K562 treated with DMSO at 1 percent for 24 hours (cell line): Measurements from ENCODE around the gene ARHGEF40. TPM values are rescaled to one million over a fixed set of nuclear protein-coding genes. Genes with fewer than 3 reads are reported as not detected.

Source experiments
- total RNA-seq: library from RNA; unstranded; fragments of 300-600 nt; gene quantifications from 2 replicates; pipeline ENCODE4 v1.2.3, GENCODE V29; 2022; ENCODE audit warnings: low read depth; ENCODE audit not compliant: insufficient read depth

ARHGEF40 gene
- 8.7 and 10.2 TPM in 2 replicates for total RNA-seq

DNA sequence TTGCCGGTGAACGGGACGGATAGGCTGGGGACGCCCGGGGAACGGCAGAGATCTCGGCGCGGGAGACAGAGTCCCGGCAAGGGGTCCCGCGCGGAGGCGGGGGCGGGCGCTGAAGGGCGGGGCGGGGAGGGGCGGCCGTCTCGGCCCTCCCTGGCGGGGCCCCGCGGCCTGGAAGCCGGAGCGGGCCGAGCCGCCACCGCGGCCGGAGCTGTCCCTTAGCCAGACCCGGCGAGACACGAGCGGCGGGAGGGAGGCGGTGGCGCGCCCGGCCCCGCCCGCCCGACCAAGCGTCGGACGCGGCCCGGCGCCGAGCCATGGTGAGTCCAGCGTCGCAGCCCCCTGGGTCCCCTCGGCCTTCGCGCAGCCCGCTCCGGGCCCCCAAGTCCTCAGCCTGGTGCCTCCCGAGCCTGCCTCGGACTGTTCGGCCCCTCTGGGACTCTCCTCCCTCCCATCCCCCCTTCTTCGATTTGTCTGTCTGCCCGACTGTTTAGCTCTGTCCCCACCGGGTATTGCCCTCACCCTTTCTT lies at the start of gene ARHGEF40:
TSS of gene ARHGEF40 (plus strand) at position 222 of the 527 bp plus-strand sequence. CDS start at position 315, 93 bp downstream.

DNA sequence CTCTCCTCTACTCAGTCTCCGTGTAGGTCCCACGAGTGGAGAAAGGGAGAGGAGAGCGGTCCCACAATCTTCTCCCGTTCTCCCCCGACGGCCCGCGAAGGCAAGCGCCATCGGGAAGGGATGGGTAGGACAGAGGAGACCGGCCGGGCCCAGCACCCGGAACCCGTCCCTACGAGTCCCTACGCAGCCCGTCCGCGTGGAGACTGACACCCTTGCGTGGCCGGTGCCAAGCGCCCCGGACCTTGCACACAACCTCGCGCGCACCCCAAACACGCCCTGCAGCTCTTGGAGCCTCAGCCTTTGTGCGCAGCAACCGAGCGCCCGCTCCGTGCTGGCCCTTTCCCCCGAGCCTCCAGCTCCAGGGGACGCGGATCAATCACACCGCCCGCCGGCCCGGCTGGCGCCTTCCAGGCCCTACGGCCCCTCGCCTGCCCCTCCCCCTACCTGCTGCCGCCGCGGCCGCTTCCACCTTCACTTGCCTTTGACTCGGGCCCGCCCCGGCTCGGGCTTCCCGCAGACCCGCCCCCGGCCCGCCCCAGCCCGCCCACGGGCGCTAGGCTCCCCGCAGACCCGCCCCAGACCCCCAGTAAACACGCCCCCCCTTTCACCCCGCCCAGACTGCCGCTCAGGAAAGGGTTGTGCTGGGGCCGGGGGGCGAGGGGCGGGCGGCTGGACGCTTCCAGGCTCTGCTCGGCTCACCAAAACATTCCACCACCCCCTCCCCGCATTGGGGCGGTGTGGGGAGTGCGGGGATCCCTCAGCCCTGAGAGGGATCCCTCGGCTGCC lies 45.3 kb upstream of the ARHGEF40 start, which contains the start of gene NDRG2:
TSS of gene NDRG2 (minus strand) at position 477 of the 786 bp plus-strand sequence. CDS start 1,746 bp downstream, outside the sequence.

DNA sequence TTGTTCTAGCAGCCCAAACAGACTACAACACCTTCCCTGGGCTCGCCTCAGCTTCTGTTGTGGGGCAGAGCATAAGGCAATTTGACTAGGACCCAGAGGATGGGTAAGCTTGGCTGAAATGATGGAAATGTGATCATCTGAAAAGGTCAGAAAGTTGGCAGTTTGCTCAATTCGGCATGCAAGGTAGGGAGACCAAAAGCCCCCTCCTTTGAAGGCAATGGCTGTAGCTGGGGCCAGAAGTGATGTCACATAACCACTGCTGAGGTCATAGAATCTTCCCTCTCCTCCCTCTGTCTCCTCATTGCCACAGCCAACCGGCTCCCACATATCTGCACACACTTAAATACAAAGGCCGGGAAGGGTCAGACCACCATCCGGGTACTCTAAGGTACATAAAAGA lies 40.2 kb upstream of the ARHGEF40 start, which contains the start of gene TPPP2:
TSS of gene TPPP2 (plus strand) at position 301 of the 400 bp plus-strand sequence. CDS start 365 bp downstream, outside the sequence.

DNA sequence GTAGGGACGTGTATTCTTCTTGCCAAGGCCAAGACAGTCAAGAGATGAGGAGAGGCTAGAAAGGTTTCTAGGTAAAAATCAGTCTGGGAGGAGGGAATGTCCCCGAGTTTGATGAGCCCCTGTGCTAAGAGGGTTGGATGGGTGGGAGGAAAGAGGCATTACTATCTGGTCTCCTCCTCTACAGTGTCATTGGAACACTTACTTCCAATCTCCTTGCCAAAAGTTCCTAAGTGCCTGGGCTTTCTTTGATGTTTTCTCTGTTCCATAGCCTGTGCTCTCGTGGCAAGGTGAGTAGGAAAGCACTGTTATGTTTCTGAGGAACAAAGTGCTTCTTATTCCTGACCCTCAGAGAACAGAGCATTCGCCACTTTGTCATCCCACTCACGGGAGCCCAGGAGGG lies 35.4 kb upstream of the ARHGEF40 start, which contains the start of gene RNASE13:
TSS of gene RNASE13 (minus strand) at position 101 of the 400 bp plus-strand sequence. CDS start 519 bp downstream, outside the sequence.

DNA sequence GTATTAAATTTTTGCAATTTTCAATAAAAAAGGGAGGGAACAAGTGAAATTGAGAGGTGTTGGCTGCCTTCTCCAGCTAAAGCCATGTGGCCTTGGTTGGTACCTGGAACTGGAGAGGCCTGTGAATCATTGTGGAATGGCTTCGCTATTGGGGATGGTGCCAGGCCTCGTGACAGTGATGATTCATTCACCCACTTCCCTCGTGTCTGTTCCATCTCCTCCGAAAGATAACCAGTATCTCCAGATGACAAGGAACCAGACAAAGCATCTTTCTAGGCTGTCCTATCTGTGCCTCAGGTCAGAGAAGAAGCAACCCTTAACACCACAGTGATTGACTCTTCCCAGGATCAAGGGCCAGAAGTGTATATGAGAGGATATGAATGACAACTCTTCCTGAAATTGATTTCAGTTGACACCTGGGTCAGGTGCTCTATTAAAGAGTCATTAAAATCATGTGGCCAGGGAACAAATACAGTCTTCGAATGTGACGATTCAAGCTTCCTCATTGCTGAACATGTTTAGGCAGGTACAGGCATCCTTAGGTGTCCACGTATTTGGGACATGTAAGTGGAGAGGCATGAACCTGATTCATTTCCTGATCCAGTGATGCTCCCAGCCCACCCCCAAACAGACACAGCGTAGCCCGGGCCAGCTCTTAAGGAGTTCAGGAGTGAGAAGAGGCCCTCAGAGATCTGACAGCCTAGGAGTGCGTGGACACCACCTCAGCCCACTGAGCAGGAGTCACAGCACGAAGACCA lies 28.2 kb upstream of the ARHGEF40 start, which contains the start of gene RNASE7:
TSS of gene RNASE7 (plus strand) at position 687 of the 758 bp plus-strand sequence. CDS start 631 bp downstream, outside the sequence.

DNA sequence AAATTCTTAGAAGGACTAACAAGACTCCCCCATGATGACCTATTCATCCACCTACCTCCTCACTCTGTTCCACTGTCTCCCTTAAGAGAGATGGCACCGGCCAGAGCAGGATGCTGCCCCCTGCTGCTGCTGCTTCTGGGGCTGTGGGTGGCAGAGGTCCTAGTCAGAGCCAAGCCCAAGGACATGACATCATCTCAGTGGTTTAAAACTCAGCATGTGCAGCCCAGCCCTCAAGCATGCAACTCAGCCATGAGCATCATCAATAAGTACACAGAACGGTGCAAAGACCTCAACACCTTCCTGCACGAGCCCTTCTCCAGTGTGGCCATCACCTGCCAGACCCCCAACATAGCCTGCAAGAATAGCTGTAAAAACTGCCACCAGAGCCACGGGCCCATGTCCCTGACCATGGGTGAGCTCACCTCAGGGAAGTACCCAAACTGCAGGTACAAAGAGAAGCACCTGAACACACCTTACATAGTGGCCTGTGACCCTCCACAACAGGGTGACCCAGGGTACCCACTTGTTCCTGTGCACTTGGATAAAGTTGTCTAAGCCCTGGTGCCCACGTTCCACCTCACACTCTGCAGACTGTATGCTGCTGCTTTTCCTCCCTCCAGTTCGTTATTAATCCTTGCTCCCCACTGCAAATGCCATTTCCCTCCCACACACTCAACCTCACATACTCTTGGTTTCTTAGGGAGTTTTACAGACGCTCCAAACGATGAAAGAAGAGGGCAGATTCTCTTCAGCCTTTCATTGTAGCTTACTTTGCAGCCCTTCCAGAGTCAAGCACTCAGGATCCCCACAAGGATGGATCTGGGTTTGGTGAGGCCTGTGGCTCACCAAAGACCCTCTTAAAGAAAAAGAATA lies 12.1 kb upstream of the ARHGEF40 start, which contains the start of gene RNASE8:
TSS of gene RNASE8 (plus strand) at position 20 of the 873 bp plus-strand sequence. CDS start at position 91, 71 bp downstream.

DNA sequence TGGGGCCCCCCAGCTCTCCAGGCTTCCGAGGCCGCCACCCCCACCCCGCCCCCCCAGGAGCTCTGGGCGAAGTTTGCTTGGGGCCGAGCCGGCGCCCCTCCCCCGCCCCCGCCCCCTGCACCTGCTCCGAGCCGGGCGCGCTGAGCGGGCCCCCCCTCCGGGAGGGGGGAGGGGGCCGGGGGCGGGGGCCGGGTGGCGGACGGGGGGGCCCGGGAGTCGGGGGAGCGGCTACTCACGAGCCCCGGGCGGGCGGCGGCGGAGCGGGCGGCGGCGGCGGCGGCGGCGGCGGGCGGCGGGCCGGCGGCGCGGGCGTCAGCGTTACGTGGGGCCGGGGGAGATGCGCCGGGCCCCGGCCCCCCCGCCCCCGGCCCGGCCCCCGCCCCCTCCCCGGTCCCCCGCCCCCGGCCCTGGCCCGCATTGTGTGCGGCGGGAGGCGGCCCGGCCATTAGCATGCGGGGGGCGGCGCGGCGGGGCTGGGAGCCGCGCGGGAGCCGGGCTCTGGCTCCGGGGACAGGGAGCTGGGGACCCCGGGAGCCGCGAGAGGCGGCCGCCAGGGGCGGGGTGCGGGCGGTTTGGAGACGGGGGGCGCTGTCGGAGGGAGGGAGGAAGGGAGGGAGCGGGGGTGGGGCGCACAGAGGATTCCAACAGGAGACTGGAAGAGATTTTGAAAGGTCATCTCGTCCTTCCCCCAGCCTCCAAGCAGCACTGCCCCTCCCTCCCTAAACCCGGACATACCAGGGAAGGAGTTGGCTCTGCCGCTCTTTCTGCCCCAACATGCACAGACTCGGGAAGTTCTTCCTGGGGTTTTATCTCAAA lies 28.2 kb downstream of the ARHGEF40 start, which contains the start of gene ZNF219:
TSS of gene ZNF219 (minus strand) at position 580 of the 816 bp plus-strand sequence. CDS start 5,064 bp downstream, outside the sequence.

DNA sequence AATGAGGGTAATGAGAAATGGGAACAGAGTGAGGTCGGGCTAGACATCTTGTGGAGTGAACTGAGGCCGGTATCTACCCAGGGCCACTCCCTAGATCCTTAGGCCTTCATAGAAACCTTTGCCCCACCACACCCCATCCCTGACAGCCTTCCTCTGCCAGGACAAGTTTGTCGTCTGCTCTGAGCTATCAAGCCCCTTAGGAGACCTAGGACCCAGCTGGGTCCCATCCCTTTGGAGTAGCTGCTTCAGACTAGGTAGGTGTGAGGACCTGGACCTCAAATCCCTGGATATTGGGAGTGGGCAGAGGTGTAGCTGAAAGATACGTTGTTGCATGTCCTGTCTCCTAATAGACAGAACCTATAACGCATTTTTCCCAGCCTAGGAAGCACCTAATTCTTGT lies 30.8 kb downstream of the ARHGEF40 start, which contains the start of gene TMEM253:
TSS of gene TMEM253 (plus strand) at position 136 of the 400 bp plus-strand sequence. CDS start 278 bp downstream, outside the sequence.

Other genes with a start within 250 kb of the ARHGEF40 start
- not detected in 2 replicates for gene RNASE3, start 178.9 kb upstream of the ARHGEF40 start, total RNA-seq
- gene RNASE2, start 114.8 kb upstream of the ARHGEF40 start, total RNA-seq: not detected in 2 replicates
- gene METTL17, start 80.3 kb upstream of the ARHGEF40 start, total RNA-seq: 49.4 and 57.0 TPM in 2 replicates
- gene SLC39A2, start 71.0 kb upstream of the ARHGEF40 start, total RNA-seq: 0.21 TPM in 1 of 2 replicates, not detected in the other
- 58.7 and 70.4 TPM in 2 replicates for gene NDRG2, start 45.2 kb upstream of the ARHGEF40 start, total RNA-seq
- not detected in 2 replicates for gene TPPP2, start 40.1 kb upstream of the ARHGEF40 start, total RNA-seq
- gene RNASE13, start 35.5 kb upstream of the ARHGEF40 start, total RNA-seq: not detected in 2 replicates
- gene RNASE7, start 27.9 kb upstream of the ARHGEF40 start, total RNA-seq: not detected in 2 replicates
- not detected in 2 replicates for gene RNASE8, start 12.5 kb upstream of the ARHGEF40 start, total RNA-seq
- 18.6 and 25.2 TPM in 2 replicates for gene ZNF219, start 28.4 kb downstream of the ARHGEF40 start, total RNA-seq
- gene TMEM253, start 30.8 kb downstream of the ARHGEF40 start, total RNA-seq: 0.72 TPM in 1 of 2 replicates, not detected in the other
- gene OR5AU1, start 85.8 kb downstream of the ARHGEF40 start, total RNA-seq: not detected in 2 replicates
- 425 and 459 TPM in 2 replicates for gene HNRNPC, start 199.1 kb downstream of the ARHGEF40 start, total RNA-seq
- gene RPGRIP1, start 209.8 kb downstream of the ARHGEF40 start, total RNA-seq: 0.76 and 5.4 TPM in 2 replicates